GM12892 (cell line): Measurements from ENCODE around the gene SLC35A3.

Source experiments
- POLR2A ChIP-seq: IDR thresholded peaks from 2 replicates; pipeline ENCODE4 v1.6.1; 2011; ENCODE audit warnings: low read depth, low read length, control low read depth
- POLR2AphosphoS5 ChIP-seq: IDR thresholded peaks from 2 replicates; pipeline ENCODE4 v1.6.1; 2011; ENCODE audit warnings: low read depth, low read length, control low read depth

- TF ChIP-seq POLR2AphosphoS5 = no peak
- TF ChIP-seq POLR2A = no peak
These were observed 75.4 kb downstream of the SLC35A3 start for GRCh38 chr1:100045206-100045605.
